GM19468 (cell line): ENCODE measurements around the gene FUBP1.
"Not testable (repeated sequence)": the region's sequence is repeated elsewhere in the genome, so short reads cannot be mapped to it uniquely, and the experiment has no call there.

ENCODE experiments used
- ATAC-seq: cut with Tn5 transposase; IDR thresholded peaks from one replicate; pipeline ENCODE4 v1.9.1; 2021; ENCODE audit warnings: mild to moderate bottlenecking, moderate library complexity, moderate number of reproducible peaks; ENCODE audit not compliant: unreplicated experiment; ENCODE audit errors: extremely low read depth

Gene FUBP1, protein sequence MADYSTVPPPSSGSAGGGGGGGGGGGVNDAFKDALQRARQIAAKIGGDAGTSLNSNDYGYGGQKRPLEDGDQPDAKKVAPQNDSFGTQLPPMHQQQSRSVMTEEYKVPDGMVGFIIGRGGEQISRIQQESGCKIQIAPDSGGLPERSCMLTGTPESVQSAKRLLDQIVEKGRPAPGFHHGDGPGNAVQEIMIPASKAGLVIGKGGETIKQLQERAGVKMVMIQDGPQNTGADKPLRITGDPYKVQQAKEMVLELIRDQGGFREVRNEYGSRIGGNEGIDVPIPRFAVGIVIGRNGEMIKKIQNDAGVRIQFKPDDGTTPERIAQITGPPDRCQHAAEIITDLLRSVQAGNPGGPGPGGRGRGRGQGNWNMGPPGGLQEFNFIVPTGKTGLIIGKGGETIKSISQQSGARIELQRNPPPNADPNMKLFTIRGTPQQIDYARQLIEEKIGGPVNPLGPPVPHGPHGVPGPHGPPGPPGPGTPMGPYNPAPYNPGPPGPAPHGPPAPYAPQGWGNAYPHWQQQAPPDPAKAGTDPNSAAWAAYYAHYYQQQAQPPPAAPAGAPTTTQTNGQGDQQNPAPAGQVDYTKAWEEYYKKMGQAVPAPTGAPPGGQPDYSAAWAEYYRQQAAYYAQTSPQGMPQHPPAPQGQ

DNA sequence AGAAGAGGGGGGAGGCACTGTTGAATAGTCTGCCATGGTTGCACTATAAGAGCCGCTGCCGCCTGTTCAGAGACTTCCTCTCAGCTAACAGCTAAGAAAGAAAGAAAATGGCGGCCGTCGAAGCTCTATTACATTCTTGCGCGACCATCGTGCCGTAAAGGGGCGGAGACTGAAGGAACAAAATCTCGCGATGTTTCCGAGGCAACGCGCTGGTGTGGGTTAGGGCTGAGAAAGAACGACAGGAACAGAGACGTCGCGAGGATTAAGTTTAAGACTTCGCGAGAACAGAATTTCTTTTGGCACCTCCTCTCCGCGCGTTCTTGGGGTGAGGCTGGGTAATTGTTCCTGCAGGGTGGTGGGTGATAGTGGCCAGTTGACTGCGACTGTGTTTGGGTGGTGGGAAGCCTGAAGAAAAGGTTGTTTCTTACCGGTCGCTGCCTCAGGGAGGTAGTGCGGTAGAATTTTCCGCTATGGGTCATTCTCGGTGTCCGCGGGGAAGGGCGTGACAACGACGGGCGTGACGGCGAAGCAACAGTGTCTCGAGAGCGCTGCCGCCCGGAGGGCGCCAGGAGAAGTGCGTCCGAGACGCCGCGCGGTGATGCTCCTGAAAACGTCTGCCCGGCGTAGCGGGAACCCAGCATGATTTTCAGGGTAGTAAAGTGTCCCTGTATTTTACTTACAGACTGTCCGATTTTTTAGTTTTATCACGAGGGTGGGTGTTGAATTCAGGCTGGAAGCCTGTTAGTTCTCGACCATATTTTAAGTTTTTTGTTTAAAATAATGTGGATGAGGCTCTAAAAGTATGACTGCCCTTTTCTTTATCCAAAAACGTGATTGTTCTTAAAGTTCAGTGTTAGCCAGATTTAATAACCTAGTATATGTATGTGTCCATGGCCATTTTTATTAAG lies at the start of gene FUBP1:
TSS of gene FUBP1 (minus strand) at position 104 of the 908 bp plus-strand sequence. CDS start at position 36, 68 bp downstream.
- peak; percentile 68 for ATAC-seq

DNA sequence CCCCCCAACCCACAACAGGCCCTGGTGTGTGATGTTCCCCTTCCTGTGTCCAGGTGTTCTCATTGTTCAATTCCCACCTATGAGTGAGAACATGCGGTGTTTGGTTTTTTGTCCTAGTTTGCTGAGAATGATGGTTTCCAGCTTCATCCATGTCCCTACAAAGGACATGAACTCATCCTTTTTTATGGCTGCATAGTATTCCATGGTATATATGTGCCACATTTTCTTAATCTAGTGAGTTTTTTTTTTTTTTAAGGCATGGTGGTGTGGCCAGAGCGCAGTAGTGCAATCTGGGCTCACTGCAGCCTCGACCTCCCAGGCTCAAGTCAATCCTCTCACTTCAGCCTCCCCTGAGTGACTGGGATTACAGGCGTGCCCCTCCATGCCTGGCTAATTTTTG lies 42.3 kb upstream of the FUBP1 start:
- not testable (repeated sequence) for ATAC-seq

DNA sequence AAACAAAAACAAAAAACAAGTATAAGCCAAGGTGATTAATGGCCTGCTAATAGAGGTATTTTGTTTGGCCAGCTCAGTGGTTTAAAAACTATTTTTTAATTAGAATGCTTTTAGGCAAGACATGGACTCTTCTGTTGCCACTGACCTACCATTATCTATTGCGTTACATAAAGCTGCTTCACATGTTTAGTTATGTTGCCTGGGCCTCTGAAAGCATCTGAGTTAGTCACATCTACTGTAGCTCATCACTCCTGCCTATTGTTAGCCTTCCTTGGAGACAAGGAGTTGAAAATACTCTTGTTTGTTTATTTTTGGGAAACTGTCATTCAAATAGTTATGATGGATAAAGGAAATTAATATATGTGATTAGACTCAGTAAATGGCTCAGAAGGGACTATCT lies 40.2 kb upstream of the FUBP1 start:
- no peak for ATAC-seq

DNA sequence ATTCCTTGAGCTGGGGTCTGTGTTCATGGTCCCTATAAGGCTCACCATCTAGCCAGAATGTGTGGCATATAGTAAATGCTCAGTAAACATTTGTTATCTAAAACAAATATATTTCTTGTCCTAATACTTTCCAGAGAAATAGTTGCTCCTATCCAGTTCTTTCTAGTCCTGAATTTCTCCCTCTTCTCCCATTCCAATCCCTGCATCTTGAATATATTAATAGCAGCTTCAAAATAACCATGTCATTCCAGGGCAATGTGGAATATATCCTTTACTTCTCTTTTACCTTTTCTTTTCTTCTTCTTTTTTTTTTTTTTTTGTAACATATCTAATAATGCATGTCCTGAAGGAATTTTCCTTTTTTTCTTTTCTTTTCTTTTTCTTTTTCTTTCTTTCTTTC lies 36.3 kb upstream of the FUBP1 start:
- ATAC-seq, result no peak

DNA sequence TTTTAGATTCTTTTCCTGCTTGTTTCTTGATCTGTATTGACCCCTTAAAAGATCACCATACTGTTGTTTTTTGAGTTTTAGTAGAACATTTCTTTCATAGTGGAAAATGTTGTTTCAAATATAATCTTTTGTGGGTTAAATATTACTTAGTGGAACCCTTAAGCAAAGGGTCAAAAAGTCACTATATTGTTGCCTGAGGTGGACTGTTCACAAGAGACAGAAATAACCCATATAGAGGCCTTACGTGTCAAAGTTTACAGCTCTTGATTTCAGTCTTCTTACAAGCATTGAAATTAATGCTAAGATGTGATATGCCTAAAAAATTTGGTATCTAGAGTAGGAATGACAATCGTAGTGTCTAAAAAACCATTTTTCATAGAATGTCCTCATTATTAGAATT lies 32.2 kb upstream of the FUBP1 start:
- ATAC-seq, result no peak

DNA sequence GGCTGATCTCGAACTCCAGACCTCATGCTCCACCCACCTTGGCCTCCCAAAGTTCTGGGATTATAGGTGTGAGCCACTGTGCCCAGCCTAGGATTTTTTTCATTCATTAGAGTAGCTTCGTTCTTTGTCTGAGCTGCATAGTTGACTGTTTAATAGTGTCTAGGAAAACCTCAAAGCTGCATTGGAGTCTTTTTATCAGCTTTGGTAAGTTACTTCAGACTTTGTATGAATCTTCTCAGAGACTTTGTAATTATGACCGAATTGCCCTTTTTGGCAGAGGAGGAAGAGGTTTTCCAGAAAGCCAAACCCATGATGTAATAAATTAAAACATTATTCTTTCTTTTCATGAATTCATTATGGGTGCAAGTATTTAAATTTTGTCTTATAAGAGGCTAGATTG lies 31.0 kb upstream of the FUBP1 start:
- no peak for ATAC-seq

DNA sequence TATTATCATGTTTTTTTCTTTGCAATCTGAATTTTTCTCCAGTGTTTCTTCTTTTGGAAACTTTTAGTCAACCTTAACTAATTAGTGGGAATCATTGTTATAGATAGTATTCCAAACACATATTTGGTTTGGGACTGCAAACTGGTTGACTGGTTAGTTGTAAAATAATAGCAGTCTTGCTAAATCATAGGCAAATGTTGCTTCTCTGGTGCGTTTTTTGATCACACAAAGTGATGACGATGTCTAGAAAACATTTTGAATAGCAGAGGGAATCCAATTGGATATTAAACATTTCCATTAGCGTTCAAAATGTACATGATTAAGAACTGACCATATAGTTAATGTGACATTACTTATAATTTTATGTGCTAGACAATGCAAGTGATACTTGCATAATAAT lies 30.4 kb upstream of the FUBP1 start:
- no peak for ATAC-seq

DNA sequence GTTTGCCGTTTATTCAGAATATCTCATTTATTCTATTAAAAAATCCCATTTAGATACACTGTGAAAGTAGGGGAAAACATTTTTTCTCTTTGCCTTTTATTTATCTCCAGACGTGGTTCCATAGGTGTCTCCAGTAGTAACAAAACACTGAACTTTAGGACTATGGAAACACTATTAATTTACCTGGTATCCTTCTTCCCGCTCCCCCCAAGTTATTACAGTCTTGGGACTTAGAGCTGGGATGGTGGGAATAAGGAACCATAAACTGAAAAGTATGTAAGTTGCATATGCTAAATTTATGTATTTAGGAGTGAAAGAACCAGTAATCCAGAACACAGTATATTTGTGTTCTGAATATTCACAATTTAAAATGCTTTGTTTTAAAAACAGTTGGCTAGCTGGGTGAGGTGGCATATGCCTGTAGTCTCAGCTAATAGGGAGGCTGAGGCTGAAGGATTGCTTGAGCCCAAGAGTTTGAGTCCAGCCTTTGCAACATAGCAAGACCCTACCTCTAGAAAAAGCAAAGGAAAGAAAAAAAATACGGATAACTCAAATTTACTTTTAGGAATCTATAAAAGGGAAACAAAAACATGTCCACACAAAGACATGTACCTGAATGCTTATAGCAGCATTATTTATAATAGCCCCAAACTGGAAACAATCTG lies 28.9 kb upstream of the FUBP1 start:
- ATAC-seq, result no peak

DNA sequence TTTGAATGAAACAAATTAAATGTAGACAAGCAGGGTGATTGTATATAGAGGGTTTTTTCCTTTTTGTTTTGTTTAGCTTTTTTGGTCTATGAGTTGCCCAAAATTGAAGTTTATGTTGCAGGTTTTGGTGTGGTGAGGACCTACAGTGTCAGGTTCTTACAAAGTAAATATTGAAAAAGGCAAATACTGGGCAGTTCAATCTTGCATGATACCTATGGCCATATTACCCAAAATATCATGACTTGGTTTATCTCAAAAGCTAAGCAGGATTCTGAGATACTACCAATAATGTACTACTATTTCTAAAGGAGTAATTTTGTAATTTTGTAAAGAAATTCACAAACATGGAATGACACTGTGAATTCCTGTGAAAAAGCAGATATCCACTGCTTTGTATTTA lies 27.6 kb upstream of the FUBP1 start:
- no peak for ATAC-seq

DNA sequence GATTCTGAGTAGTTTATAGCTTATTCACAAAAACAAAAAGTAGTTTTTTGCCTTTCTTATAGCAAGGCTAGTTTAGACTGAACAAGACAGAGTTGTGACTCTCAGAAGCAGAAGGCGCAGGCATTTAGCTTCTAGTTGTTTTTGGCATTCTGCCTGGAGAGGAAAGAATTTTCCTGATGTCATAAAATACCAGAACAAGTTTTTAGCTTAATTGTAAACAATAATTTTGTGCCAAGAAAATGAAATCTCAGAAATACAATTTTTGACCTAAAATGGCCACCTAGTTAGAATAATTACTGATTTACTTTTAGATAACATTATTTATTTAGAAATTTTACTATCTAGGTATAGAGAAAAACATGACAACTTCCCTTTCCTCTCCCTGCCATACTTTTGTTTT lies 26.9 kb upstream of the FUBP1 start:
- no peak for ATAC-seq

DNA sequence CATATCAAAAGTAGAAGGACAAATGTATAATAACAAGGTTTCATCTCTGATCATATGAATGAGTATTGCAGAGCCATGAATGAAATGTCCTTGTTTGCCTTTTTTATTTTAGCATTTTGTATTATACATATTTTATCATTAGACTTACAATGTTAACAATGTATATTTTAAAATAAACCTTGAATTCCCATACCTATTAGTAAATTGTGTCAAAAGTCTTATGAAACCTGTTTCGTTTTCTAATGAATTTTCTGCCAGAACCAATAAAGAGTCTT lies 26.5 kb upstream of the FUBP1 start:
- ATAC-seq, result no peak

DNA sequence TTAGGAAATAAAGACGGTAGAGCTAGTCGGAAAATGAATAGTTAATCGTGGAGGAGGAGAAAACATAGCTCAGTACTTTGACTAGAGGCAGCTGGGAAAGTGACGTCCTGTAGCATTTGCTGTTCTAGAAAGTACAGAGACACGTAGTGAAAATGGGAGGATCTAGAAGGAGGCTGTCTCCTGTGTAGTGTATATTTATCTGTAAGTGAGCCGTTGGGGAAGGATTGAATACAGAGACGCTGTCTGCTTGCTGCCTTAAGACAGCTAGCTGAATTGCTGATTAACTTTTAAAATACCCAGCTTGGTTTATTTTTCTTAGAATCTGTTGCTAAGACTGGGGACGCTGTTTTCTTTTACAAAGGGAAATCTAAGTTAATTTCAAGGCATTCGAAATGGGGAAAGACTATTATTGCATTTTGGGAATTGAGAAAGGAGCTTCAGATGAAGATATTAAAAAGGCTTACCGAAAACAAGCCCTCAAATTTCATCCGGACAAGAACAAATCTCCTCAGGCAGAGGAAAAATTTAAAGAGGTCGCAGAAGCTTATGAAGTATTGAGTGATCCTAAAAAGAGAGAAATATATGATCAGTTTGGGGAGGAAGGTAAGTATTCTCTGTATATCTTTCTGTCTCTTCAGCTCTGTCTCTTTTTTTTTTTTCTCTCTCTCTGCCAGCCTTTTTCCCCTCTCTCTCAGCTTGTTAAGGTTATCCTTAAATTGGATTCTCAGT lies 26.0 kb upstream of the FUBP1 start, which contains the start of gene DNAJB4:
TSS of gene DNAJB4 (plus strand) at position 221 of the 729 bp plus-strand sequence. CDS start at position 393, 172 bp downstream.
- peak; percentile 98 for ATAC-seq

DNA sequence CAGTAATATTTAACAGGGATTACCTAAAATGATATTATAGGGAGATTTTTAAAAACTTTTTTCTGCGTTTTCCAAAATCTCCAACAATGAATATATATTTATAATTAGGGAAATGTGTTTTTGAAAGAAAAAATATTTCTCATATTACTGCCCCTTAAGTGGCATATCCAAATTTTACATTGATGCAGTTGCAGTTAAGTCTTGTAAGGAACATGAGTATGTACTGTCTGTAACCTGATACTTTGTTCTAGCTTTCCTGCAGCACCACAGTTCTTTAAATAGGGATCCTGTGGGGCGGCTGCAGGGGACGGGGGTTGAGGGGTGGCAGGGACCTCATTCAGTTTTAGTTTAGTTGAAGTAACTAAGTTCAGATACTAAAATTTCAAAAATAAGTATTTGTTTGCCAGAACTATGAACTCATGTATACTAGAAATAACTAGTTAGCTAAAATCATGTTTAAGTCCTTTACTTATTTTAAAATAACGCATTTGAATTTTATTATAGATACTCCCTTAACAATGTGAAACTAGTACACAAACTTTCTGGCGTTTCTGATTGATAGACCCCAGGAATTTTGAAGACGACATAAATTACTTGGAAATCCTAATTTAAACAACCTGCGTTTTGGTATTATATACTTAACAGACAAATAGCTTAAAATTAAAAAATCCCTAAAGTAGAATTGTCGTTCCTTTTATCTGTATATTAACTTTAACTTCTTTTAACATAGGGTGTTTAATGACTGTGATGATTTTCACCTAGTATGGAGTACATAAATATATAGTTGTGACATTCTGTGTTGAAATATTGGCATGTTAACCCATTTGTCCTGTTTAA lies 25.2 kb upstream of the FUBP1 start:
- no peak for ATAC-seq

DNA sequence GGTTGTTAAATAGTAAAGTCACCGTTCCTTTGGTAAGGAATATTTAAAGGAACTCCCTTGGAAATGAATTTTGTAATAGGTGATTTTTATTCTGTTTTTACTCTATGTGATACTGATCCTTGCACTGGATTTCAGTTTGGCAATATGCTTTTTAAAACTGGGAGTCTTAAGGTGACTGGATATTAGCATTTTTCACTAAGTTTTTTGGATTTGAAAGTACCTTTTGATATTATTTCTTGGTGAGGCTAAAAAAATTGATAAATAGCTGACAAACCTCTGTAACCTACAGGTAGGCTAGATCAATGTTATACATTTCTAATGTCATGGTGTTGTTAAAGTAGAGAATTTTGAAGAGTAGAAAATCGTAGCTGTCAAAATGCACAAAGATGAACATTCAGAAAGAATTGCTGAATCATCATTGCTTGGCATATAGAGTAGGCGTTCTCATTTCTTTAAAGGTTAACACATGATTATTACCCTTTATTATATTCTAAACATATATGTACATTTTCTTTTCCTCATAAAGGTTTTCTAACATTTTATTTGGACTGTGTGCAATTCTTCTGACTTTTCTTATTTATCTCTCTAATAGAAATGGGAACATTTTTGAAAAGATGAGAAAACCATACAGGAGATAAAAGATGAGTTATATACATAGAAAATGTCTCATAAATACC lies 24.3 kb upstream of the FUBP1 start:
- no peak for ATAC-seq

DNA sequence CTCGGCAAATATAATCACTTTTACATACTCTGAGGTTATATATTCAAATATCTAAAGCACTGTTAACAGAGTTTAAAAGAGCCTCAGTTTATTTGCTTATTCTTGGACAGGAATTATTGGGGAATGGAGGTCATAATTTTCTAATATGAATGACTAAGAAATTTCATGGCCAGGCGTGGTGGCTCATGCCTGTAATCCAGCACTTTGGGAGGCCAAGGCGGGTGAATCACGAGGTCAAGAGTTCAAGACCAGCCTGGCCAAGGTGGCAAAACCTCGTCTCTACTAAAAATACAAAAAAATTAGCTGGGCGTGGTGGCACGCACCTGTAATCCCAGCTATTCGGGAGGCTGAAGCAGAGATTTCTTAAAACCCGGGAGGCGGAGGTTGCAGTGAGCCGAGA lies 21.7 kb upstream of the FUBP1 start:
- ATAC-seq, result not testable (repeated sequence)

DNA sequence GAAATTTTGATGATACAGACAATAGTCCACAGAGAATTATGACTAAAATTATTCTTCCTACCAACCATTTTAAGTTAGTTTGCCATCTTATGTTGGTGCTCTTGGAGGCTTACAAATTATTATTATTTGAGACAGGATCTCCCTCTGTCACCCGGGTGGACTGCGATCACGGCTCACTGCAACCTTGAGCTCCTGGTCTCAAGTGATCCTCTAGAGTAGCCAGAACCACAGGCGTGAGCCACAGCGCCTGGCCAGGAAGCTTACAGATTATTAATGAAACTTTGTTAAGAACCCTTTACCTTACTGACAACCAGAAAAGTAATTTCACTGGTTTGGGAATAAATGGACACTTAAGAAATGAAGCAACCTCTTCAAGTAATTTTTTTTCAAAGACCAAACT lies 17.9 kb upstream of the FUBP1 start:
- no peak for ATAC-seq

DNA sequence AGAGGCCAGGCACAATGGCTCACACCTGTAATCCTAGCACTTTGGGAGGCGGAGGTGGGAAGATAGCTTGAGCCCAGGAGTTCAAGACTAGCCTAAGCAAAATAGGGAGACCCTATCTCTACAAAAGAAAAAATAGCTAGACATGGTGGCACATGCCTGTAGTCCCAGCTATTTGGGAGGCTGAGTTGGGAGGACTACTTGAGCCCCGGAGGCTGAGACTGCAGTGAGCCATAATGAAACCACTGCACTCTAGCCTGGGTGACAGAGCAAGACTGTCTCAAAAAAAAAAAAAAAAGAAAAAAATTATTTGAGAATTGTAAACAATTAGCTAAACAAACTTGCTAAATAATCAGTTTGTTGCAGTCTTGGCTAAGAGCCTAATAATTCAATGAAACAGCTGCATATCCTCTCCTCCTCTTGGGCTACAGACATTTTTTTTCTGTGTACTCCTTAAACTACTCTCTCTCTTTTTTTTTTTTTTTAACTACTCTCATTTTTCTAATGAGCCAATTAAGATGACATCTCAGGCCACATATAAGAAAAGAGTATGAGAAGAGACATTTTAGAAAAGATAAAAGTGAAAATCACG lies 15.3 kb upstream of the FUBP1 start:
- ATAC-seq, result no peak

DNA sequence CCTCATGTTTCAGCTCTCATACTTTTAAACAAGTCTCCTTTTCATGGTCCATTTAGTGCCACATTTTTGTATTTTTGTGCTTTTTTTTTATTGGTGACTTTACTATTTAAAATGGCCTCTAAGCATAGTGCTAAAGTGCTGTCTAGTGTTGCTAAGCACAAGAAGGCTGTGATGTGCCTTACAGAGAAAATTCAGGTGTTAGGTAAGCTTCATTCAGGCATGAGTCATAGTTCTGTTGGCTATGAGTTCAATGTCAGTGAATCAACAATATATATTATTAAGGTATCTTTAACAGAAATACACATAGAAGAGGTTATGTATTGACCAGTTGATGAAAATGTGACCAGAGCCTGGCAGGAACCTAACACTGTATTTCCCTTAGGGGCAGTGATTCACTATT lies 12.8 kb upstream of the FUBP1 start:
- no peak for ATAC-seq
